LHCN-M2 (cell line): ENCODE results near the gene PRKD3. TPM values are rescaled to one million over a fixed set of nuclear protein-coding genes. Genes with fewer than 3 reads are reported as not detected.
A peak's percentile ranks its signal among the peaks of the same experiment; 100 is the strongest.
"Not testable (repeated sequence)": the region's sequence is repeated elsewhere in the genome, so short reads cannot be mapped to it uniquely, and the experiment has no call there.

Experiments used
- DNase-seq: peaks from one replicate; pipeline ENCODE4 v3.0.0-alpha.2; 2012; ENCODE audit warnings: low read depth
- total RNA-seq: library from RNA; depleted of rRNA; stranded (reverse); fragments of >200 nt; gene quantifications from 2 replicates; pipeline ENCODE4 v1.2.3, GENCODE V29; 2014; rRNA removed

The PRKD3 gene
- total RNA-seq, 1 experiment from 2014 or later, result 45.9 TPM

DNA sequence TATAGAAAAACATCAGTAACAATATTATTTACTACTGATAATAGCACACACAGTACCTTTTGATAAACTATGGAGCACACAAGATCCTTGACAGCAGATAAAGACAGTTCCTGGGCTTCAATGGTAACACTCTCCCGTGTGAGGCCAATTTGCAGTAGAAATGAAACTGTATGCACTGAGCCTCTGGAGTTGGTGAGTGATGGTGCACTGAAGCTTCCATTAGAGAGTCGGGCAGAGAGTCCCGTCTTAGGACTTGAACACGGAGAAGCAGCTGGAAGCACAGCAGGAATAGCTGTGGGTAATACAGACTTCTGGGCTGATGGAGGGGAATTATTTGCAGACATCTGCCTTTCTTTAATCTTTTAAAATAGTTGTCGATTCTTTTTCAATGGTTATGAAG lies 8.5 kb downstream of the PRKD3 start:
- DNase-seq, result no peak

DNA sequence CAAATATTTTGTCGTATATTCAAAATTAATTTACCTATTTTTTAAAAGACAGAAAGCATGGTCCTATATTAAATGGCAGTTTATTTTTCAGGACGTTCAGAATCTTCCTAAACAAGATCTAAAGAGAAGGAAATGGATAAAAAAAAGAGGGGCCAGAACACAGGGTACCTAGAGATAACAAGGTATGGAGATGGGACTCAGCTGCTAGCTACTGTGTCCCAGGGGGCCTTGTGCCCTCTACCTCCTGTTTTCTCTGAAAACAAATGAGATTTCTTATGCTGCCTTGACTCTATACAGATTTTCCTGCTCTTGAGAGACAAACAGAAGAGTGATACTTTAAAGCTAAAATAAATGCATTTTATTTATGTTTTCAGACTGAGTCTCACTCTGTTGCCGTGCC lies 9.3 kb downstream of the PRKD3 start:
- DNase-seq, result no peak

DNA sequence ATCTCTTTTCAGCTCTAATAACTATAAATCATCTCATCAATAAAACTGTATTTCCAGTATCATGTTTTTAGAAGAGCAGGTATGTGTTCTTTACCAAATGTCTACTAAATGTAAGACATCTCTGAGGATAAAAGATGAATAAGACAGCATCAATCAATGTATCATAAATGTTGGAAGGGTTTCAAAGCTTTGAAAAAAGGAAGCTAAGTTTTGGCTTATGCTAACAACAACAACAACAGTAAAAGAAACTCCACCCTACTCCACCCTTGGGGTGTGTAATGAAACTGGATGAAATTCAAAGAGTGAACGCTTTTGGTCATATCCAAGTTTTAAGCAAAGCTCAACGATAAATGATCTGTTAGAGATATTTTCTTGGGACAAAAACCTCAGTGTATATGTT lies 17.1 kb downstream of the PRKD3 start:
- DNase-seq, result no peak

DNA sequence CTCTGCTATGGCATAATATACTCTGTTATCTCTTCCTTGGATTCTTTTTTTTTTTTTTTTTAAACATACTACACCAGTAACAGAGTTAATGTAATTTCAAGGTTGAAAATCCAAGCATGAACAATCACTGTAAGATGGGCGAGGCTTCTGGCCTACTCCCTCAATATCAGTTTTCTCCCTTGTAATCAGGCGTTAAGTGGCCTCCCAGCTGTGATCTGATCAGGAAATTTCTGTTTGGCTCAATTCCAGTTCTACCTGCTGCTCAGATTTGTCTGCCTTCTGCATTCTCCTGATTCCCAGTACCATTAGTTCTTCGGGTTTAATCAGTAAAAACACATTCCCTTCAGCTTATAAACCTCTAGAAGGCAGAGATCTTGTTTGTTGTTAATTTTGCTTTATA lies 18.6 kb downstream of the PRKD3 start:
- DNase-seq, result no peak

DNA sequence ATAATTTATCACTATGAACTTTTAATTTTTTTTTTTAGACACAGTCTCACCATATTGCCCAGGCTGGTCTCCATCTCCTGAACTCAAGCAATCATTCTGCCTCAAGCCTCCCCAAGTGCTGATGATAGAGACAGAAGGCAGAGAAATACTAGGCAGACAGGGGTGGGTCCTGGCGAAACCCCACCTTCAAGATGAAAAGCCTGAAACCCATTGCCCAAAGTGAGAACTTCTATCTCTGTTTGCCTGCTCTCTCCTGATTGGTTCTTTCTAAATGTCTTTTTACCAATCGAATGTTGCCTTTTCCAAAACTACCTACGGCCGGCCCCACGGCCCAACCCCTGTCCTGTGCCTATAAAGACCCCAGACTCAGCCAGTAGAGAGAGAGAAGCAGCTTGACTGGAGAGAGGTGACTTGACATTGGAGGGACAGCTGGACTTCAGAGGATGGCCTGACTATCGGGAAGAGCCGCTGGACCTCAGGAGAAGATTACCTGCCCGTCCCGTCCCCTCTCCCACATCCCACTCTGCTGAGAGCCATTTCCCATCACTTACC lies 21.9 kb downstream of the PRKD3 start:
- no peak for DNase-seq

DNA sequence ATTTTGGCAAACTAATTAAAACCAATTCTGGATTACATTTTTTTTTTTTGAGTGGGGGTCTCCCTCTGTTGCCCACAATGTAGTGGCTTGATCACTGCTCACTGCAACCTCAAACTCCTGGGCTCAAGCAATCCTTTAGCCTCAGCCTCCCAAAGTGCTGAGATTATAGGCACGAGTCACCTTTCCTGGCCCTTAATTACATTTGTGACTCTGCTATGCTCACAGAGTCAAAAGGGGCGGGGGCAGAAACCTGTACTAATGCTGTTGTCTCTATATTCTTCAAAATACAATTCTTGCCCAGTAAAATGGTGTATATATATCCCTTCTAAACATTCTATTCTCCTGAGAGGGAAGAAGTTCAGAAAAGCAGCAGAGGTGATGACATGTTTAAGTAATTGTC lies 23.2 kb downstream of the PRKD3 start:
- DNase-seq, result no peak

DNA sequence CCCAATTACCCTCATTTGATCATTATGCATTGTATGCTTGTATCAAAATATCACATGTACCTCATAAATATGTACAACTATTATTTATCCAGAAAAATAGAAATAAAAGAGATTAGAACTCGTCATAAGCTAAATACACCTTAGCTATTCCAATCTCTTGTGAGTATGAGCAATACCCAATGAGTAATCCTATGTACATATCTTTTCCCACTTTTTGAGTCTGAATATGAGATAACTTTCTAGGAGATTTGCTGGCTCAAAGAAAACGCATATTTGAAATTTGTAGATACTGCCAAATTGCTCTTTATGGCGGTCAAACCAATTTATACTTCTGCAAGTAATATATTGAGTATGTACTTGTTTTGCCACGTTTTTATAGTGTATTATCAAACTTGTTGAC lies 24.1 kb downstream of the PRKD3 start:
- DNase-seq, result no peak

DNA sequence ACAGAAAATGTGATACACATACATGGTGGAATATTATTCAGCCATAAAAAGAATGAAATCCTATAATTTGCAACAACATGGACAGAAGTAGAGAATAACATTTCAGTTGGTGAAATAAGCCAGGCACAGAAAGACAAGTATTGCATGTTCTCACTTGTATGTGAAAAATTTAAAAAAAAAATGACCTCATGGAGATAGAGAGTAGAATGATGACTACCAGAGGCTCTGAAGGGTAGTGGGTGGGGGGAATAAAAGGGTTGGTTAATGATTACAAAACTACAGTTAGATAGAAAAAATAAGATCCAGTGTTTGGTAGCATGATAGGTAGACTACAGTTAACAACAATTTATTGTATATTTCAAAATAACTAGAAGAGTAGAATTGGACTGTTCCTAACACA lies 24.5 kb downstream of the PRKD3 start:
- no peak for DNase-seq

DNA sequence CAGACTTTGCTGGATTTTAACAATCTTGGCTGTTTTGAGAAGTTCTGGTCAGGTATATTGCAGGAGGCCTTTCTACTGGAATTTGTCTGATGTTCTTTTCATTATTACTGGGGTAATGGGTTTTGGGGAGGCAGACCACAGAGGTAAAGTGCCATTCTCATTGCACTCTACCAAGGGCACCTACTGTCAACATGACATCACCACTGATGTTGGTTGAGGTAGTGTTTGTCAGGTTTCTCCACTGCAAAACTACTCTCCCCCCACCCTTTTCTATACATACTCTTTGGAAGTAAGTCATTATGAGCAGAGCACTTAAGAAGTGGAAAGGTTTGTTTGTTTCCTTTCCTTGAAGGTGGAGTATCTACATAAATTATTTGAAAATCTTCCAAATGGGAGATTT lies 27.0 kb downstream of the PRKD3 start:
- DNase-seq, result no peak

DNA sequence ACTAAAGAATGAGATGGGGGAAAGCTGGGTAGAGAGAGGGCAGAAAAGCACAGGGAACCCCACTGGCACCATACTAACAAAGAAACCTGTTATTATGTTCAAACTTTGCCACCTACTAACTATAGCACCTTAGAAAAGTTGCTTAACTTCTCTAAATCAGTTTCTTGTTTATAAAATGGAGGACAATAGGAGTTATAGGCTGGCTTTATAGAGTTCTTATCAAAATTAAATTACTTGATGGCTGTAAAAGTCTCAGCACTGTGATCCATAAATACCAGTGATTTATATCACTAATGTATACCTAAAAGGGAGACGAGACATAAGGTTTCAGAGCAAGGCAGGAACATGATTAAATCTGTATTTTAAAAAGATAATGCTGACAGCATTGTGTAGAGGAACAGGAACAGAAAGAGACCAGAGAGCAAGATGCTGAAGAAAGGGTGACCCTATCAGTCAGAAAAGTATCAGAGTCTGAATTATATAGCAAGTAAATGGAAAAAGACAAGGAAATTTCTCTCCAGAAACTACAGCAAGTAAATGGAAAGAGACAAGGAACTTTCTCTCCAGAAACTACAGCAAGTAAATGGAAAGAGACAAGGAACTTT lies 29.1 kb downstream of the PRKD3 start:
- no peak for DNase-seq

DNA sequence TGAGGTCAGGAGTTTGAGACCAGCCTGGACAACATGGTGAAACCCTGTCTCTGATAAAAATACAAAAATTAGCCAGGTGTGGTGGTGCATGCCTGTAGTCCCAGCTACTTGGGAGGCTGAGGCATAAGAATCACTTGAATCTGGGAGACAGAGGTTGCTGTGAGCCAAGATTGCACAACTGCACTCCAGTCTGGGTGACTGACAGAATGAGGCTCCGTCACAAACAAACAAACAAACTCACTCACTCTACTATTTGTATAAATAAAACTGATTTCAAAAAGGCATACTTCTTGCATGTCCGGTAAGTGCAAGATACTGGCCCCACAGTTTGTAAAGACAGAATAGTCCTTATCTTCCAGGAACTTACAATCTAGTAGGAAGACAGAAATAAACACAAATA lies 29.8 kb downstream of the PRKD3 start:
- DNase-seq, result not testable (repeated sequence)

DNA sequence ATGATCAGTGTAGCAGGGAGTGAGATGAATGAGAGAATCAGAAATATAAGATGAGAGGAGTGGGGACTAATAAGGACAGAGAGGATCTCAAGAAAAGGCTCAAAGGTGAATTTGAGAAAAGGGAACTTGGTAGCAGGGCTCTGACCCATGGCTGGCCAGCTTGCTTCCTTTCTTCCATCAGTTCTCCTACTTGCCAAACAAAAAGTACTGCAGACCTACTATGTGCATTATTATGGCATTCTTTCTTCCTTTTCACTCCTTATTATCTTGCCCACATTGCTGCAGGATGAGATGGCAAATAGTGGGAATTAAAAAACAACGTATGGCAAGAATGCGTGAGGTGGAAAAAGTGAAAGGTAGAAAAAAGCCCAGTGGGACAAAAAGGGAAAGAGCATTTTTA lies 33.0 kb downstream of the PRKD3 start:
- no peak for DNase-seq

DNA sequence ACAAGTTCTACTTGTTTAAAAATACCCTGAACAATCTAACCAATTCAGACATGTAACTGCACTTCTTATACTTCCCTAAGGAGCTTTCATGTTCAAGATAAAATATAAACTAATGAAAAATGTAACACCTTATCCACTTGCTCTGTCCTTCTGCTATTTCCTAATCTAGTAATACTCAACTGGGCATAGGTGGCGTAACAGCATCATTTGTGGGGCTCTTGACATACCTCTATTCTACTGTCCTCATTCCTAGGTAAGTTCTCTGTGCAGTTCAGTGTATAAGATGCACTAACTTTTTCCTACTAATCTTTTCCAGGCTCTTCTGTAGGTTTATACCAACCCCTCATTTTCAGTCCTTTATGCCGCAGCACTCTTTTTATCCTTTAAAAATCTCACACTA lies 36.7 kb downstream of the PRKD3 start:
- no peak for DNase-seq

DNA sequence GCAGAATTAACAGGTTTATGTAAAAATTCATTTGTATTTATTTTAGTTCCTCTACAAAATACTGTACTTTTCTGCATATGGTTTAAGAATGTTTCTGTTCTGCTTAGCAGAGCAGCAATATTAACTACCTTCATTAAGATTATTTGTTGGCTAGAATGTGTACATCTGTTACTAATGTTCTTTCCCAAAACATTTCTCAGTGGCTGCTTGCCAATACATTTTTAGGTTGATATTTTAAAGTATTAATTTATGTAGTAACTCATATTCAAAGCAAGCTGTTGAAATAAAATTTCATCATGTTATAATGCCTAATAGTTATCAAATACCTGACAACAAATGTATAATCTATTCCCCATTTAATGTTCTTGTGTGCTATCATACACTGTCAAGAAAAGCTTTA lies 40.3 kb downstream of the PRKD3 start:
- no peak for DNase-seq

DNA sequence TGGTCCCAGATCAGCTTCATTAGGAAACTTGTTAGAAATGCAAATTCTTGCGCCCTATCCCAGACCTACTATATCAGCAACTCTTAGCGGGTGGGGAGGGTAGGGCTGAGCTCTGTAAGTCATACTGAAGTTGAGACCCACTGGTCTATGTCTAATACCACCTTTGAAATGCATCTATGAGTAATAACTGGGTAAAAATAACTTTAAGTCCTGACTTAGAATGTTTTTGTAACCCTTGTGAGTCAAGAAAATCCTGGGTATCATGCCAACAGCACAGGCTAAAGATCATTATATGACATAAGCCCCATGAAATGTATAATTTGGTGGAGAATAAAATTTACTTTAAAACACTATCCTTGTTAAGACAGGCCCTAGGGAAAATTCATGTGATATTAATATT lies 41.4 kb downstream of the PRKD3 start:
- peak; percentile 82 for DNase-seq

DNA sequence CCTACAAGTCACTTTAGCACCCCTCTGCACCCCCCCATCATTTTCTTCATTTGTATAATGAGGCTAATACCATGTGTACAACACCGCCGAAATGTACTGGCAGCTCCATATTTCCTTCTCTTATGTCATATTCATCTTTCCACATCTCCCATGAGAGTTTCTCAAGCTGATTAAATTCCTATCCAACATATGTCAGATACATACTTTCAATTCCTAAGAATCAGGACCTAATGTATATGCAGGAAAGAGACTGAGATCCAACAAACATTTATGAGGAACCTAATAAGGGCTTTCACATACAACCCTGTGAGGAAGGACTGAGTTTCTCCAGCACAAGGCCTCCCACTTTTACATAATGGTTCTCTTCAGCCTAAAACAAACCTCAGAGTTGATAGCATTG lies 41.9 kb downstream of the PRKD3 start:
- no peak for DNase-seq

DNA sequence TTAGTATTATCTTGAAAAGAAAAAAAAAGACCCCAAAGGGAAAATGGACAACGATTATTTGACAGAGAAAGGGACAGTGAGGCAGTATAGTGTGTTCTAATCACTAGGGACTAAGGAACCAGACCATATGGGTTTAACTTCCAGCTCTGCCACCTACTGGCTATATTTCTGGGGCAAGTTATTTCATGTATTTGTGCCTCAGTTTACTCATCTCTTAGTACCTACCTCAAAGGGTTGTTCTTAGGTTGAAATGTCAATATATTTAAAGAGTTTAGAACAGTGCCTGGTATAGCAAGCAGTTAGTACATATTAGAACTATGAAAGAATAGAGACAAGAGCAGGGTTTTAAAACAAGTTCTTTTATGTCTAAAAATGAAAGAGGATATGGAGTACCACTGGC lies 42.7 kb downstream of the PRKD3 start:
- DNase-seq, result no peak

DNA sequence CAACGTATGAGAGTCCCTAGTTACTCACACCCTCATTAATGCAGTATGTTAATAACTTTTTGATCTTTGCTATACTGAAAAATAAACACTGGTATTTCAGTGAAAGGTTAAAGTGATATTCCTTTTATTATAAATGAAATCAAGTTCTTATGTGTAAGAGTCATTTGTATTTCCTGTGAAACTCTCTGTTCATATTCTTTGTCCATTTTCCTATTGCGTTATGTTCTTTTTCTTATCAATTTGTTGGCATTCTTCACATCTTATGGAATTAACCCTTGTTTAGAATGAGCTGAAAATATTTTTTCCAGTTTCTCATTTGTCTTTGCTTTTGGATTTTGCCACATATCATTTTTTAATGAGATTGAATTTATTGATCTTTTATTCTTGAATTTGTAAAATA lies 48.3 kb downstream of the PRKD3 start:
- no peak for DNase-seq

Other genes starting within 250 kb of the PRKD3 start
- gene HEATR5B, start 240.5 kb downstream of the PRKD3 start, total RNA-seq, result 13.6 and 14.0 TPM in 2 replicates
- gene GPATCH11, start 240.3 kb downstream of the PRKD3 start, total RNA-seq, result 10.7 and 11.9 TPM in 2 replicates
- gene EIF2AK2, start 167.9 kb downstream of the PRKD3 start, total RNA-seq, result 32.8 and 41.1 TPM in 2 replicates
- gene SULT6B1, start 136.2 kb downstream of the PRKD3 start, total RNA-seq, result not detected in 2 replicates
- 23.4 and 27.8 TPM in 2 replicates for gene CEBPZOS, start 128.3 kb downstream of the PRKD3 start, total RNA-seq
- 45.4 and 50.4 TPM in 2 replicates for gene CEBPZ, start 93.2 kb downstream of the PRKD3 start, total RNA-seq
- gene NDUFAF7, start 93.2 kb downstream of the PRKD3 start, total RNA-seq, result 11.8 and 13.6 TPM in 2 replicates
- gene QPCT, start 19.8 kb upstream of the PRKD3 start, total RNA-seq, result 0.13 and 0.57 TPM in 2 replicates